Erythroblast (primary cell): ENCODE measurements around the gene DHX58.

Source experiments
- GATA1 ChIP-seq: IDR thresholded peaks from 2 replicates; pipeline ENCODE4 v1.6.1; 2011; ENCODE audit warnings: low read depth, mild to moderate bottlenecking, control low read depth, low read length, moderate library complexity
- POLR2A ChIP-seq: IDR thresholded peaks from 2 replicates; pipeline ENCODE4 v1.6.1; 2011; ENCODE audit warnings: mild to moderate bottlenecking, low read length

DNA sequence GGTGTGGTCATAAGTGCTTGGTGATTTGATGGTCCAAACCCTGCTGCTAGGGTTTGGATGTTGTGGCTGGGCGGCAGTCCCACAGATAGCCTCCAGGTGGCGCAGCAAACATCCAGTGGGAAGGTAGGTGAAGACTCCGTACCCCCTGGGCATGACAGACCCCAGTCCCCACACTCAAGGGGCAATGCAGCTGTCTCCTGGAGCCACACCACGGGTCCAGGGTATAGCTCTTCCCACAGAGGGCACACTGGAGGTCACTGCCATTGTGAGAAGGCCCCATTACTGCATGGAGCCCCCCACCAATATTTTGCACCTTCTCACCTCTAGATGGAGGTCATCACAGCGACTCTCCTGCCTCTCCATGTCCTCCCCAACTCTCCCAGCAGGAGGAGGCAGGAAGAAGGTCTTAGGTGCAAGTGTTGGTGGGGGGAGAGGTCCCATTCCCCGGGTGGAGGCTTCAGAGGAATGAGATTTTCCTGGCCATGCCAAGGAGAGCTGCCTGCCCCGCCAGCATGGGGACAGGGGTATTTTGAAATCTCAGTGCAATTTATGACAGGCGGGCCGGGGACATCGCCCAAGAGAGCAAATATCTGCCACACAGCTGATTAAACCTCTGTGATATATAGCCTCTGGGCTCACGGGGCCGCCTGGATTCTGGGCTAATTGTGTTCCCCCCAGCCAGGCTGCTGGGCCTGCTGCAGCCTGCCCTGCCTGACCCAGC, 45.0 kb downstream of the DHX58 start:
- TF ChIP-seq POLR2A: no peak
- no peak for TF ChIP-seq GATA1
